Caco-2 (cell line): ENCODE results near the gene TANGO2. TPM values are rescaled to one million over a fixed set of nuclear protein-coding genes. Genes with fewer than 3 reads are reported as not detected.

Experiments
- BruUV-seq: library from RNA; stranded (reverse); fragments of 400-500 nt; replicated peaks from 2 replicates; lab custom pipeline; 2021; lab: Mats Ljungman, UMichigan
- CTCF ChIA-PET: fragments of 300-600 bp; sonication (Branson Sonifier 250); formaldehyde crosslinking; loops from one replicate; lab custom pipeline; 2022; ENCODE audit warnings: antibody characterized with exemption; lab: Charles Lee
- POLR2A ChIA-PET: fragments of 300-600 bp; sonication (Branson Sonifier 250); formaldehyde crosslinking; loops from one replicate; lab custom pipeline; 2022; ENCODE audit warnings: antibody characterized with exemption; lab: Charles Lee
- DNase-seq, 2 experiments: peaks; one replicate each; pipeline versions ENCODE4 v3.0.0 to v3.0.0-alpha.2; 2020 to 2022
- H3K27me3 ChIP-seq: replicated peaks from 2 replicates; pipeline ENCODE4 v1.6.0; 2011; ENCODE audit warnings: low read length; ENCODE audit not compliant: control insufficient read depth, insufficient read depth
- H3K36me3 ChIP-seq: 2 replicates; pipeline ENCODE4 v1.5.1; 2011; ENCODE audit warnings: low read length; ENCODE audit not compliant: control insufficient read depth, insufficient read depth
- H3K4me1 ChIP-seq: fragments of 250-450 bp; sonication (Bioruptor Pico); 2 replicates; pipeline ENCODE4 v1.5.1; 2020; ENCODE audit warnings: mild to moderate bottlenecking
- H3K4me3 ChIP-seq: 2 replicates; pipeline ENCODE4 v1.5.1; 2011; ENCODE audit warnings: low read depth, mild to moderate bottlenecking, control low read depth, low read length
- H3K9me3 ChIP-seq: fragments of 250-450 bp; sonication (Bioruptor Pico); 2 replicates; pipeline ENCODE4 v1.5.1; 2020; ENCODE audit warnings: mild to moderate bottlenecking, moderate library complexity
- H3K27ac Mint-ChIP-seq: one replicate; pipeline ENCODE4 v1.8.0; 2022; ENCODE audit warnings: mixed read lengths; ENCODE audit not compliant: unreplicated experiment
- H3K27me3 Mint-ChIP-seq: one replicate; pipeline ENCODE4 v1.8.0; 2022; ENCODE audit warnings: mixed read lengths; ENCODE audit not compliant: insufficient read depth, unreplicated experiment
- H3K36me3 Mint-ChIP-seq: one replicate; pipeline ENCODE4 v1.8.0; 2022; ENCODE audit warnings: mild to moderate bottlenecking, mixed read lengths; ENCODE audit not compliant: insufficient read depth, unreplicated experiment
- H3K4me1 Mint-ChIP-seq: one replicate; pipeline ENCODE4 v1.8.0; 2022; ENCODE audit warnings: low read depth, mixed read lengths; ENCODE audit not compliant: unreplicated experiment
- H3K4me3 Mint-ChIP-seq: one replicate; pipeline ENCODE4 v1.8.0; 2022; ENCODE audit warnings: mild to moderate bottlenecking, moderate library complexity, mixed read lengths; ENCODE audit not compliant: unreplicated experiment
- H3K9me3 Mint-ChIP-seq: one replicate; pipeline ENCODE4 v1.8.0; 2022; ENCODE audit warnings: mixed read lengths; ENCODE audit not compliant: unreplicated experiment
- intact Hi-C: fragments of 100-400 bp; cut with micrococcal nuclease; formaldehyde crosslinking; loops from one replicate; pipeline ENCODE4 v1.10.0; 2022; ENCODE audit not compliant: unreplicated experiment
- total RNA-seq: library from RNA; stranded (reverse); gene quantifications from 2 replicates; pipeline ENCODE4 v1.2.3, GENCODE V29; 2022
- TF ChIP-seq, protein P1 (sequence below), 2 experiments: fragments of 200-600 bp in 1 of 2; IDR thresholded peaks; 1 replicate in 1 of 2; 2 replicates in 1 of 2; pipeline versions ENCODE4 v1.5.1 to v1.8.0; 2011 to 2022; ENCODE audit warnings: antibody characterized with exemption in 1 of 2, control low read depth in 1 of 2, inconsistent platforms in 1 of 2, low read depth in 1 of 2, low read length in 1 of 2, mild to moderate bottlenecking in 1 of 2, moderate library complexity in 1 of 2; ENCODE audit not compliant: insufficient read depth in 1 of 2, severe bottlenecking in 1 of 2, unreplicated experiment in 1 of 2

The TANGO2 gene
- total RNA-seq, 1 experiment from 2014 or later, result 26.6 TPM

DNA sequence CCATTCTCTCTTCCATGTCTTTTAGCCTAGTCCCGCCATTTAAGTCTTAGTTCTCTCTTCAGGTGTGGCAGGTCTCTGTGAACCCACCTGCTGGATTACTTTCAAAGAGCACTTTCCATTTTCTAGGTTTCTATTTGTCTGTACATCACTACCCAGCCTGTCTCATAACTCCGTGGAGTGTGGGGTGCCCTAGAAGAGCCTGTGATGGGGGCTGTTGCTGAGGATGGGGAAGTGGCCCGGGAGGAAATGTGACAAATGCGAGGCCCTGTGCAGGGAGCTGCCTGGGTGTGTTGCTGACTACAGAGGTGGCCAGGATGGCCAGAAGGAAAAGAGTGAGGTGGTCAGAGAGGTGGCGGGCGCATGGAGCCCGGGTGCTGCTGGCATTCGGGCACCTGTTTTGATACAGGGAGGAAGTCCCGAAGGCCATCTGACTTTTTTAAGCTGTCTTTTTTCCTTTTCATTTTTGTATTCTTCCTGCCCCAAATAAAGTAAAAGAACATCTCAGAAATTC, 69.9 kb downstream of the TANGO2 start:
- CTCF ChIA-PET, result interaction anchor here (0.6 kb wide), 1 partner anchor 223 kb away, joined by 6 read pairs; no protein-coding TSS in a partner anchor
- H3K27me3 ChIP-seq, result no peaks in the 10 kb centered on the region
- H3K9me3 ChIP-seq, result no peaks in the 10 kb centered on the region
- no peaks in the 10 kb centered on the region for H3K4me1 ChIP-seq
- BruUV-seq, result no TSS peak
- H3K4me3 Mint-ChIP-seq, result no peak overlapping the region
- intact Hi-C loops, result no loop called here
- no peak overlapping the region for H3K4me3 ChIP-seq
- H3K27me3 Mint-ChIP-seq, result no peaks in the 10 kb centered on the region
- TF ChIP-seq, protein P1, sequence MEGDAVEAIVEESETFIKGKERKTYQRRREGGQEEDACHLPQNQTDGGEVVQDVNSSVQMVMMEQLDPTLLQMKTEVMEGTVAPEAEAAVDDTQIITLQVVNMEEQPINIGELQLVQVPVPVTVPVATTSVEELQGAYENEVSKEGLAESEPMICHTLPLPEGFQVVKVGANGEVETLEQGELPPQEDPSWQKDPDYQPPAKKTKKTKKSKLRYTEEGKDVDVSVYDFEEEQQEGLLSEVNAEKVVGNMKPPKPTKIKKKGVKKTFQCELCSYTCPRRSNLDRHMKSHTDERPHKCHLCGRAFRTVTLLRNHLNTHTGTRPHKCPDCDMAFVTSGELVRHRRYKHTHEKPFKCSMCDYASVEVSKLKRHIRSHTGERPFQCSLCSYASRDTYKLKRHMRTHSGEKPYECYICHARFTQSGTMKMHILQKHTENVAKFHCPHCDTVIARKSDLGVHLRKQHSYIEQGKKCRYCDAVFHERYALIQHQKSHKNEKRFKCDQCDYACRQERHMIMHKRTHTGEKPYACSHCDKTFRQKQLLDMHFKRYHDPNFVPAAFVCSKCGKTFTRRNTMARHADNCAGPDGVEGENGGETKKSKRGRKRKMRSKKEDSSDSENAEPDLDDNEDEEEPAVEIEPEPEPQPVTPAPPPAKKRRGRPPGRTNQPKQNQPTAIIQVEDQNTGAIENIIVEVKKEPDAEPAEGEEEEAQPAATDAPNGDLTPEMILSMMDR (IDR thresholded peaks at IDR 0.05; ENCODE audit: insufficient read depth in 1 of 2, low read depth in 1 of 2, low read length in 1 of 2, severe bottlenecking in 1 of 2, unreplicated experiment in 1 of 2), result no peak
- no peaks in the 10 kb centered on the region for H3K4me1 Mint-ChIP-seq
- POLR2A ChIA-PET, result no interaction called here
- no peak overlapping the region for H3K27ac Mint-ChIP-seq
- no peak for DNase-seq
- peaks cover 100% of the 10 kb centered on the region for H3K36me3 Mint-ChIP-seq
- peaks cover 11% of the 10 kb centered on the region for H3K36me3 ChIP-seq
- H3K9me3 Mint-ChIP-seq, result no peaks in the 10 kb centered on the region

GRCh38 chr22:20091690-20092476, 71.0 kb downstream of the TANGO2 start:
- peaks cover 99% of the 10 kb centered on the region for H3K36me3 Mint-ChIP-seq
- H3K4me1 ChIP-seq, result no peaks in the 10 kb centered on the region

GRCh38 chr22:20092477-20092854, 71.6 kb downstream of the TANGO2 start:
- H3K27me3 ChIP-seq, result no peaks in the 10 kb centered on the region
- Mint-ChIP-seq H3K9me3 (no peaks in the 10 kb centered on the region), H3K4me3 (no peak overlapping the region), H3K4me1 (no peaks in the 10 kb centered on the region), H3K36me3 (peaks cover 99% of the 10 kb centered on the region), H3K27me3 (no peaks in the 10 kb centered on the region), H3K27ac (no peak overlapping the region)
- TF ChIP-seq, protein P1 (IDR thresholded peaks at IDR 0.05; ENCODE audit: insufficient read depth in 1 of 2, low read depth in 1 of 2, low read length in 1 of 2, severe bottlenecking in 1 of 2, unreplicated experiment in 1 of 2), result no peak
- intact Hi-C loops, result no loop called here
- DNase-seq, result no peak
- peaks cover 12% of the 10 kb centered on the region for H3K36me3 ChIP-seq
- ChIA-PET POLR2A (no interaction called here), CTCF (no interaction called here)
- H3K4me1 ChIP-seq, result no peaks in the 10 kb centered on the region
- no peaks in the 10 kb centered on the region for H3K9me3 ChIP-seq
- H3K4me3 ChIP-seq, result no peak overlapping the region
- no TSS peak for BruUV-seq

More at GRCh38 chr22:20091690-20092476, 71.0 kb downstream of the TANGO2 start:
- Mint-ChIP-seq H3K4me1 (no peaks in the 10 kb centered on the region), H3K9me3 (no peaks in the 10 kb centered on the region), H3K4me3 (no peak overlapping the region), H3K27ac (no peak overlapping the region), H3K27me3 (no peaks in the 10 kb centered on the region)
- H3K4me3 ChIP-seq, result no peak overlapping the region
- CTCF ChIA-PET, result no interaction called here
- POLR2A ChIA-PET, result no interaction called here
- peaks cover 12% of the 10 kb centered on the region for H3K36me3 ChIP-seq
- H3K9me3 ChIP-seq, result no peaks in the 10 kb centered on the region
- no TSS peak for BruUV-seq
- intact Hi-C loops, result no loop called here
- no peak for DNase-seq
- no peaks in the 10 kb centered on the region for H3K27me3 ChIP-seq
- TF ChIP-seq, protein P1 (IDR thresholded peaks at IDR 0.05; ENCODE audit: insufficient read depth in 1 of 2, low read depth in 1 of 2, low read length in 1 of 2, severe bottlenecking in 1 of 2, unreplicated experiment in 1 of 2), result no peak
